Kidney epithelial cell (primary cell): ENCODE results near the gene STAG1. TPM values are rescaled to one million over a fixed set of nuclear protein-coding genes. Genes with fewer than 3 reads are reported as not detected.

Experiments
- DNase-seq: peaks from one replicate; pipeline ENCODE4 v3.0.0-alpha.2; 2010; ENCODE audit warnings: low read depth
- H3K27me3 ChIP-seq: 2 replicates; pipeline ENCODE4 v1.6.0; 2011; ENCODE audit warnings: low read length; ENCODE audit not compliant: control insufficient read depth, insufficient read depth
- H3K36me3 ChIP-seq: 2 replicates; pipeline ENCODE4 v1.5.1; 2011; ENCODE audit warnings: low read length; ENCODE audit not compliant: control insufficient read depth, insufficient read depth
- H3K4me3 ChIP-seq: 2 replicates; pipeline ENCODE4 v1.5.1; 2011; ENCODE audit warnings: low read depth, mild to moderate bottlenecking, control low read depth, low read length
- CTCF ChIP-seq: IDR thresholded peaks from 2 replicates; pipeline ENCODE4 v1.5.1; 2011; ENCODE audit warnings: mild to moderate bottlenecking, moderate library complexity, low read length, control low read depth, inconsistent platforms; ENCODE audit not compliant: insufficient read depth, poor library complexity, severe bottlenecking
- total RNA-seq: library from RNA; depleted of rRNA; stranded (reverse); fragments of >200 nt; gene quantifications from 2 replicates; pipeline ENCODE4 v1.2.3, GENCODE V29; 2015

The STAG1 gene
- total RNA-seq, 1 donor from 2014 or later, result 20.7 TPM

- no peaks in the 10 kb centered on the region for H3K27me3 ChIP-seq
- TF ChIP-seq CTCF, result no peak
- no peak overlapping the region for H3K4me3 ChIP-seq
- H3K36me3 ChIP-seq, result no peaks in the 10 kb centered on the region
- DNase-seq, result no peak
Measured at GRCh38 chr3:136547293-136547692, 204.9 kb downstream of the STAG1 start.

- Histone ChIP-seq H3K4me3 (no peak overlapping the region), H3K27me3 (no peaks in the 10 kb centered on the region), H3K36me3 (no peaks in the 10 kb centered on the region)
- peak; percentile 12 for TF ChIP-seq CTCF
- no peak for DNase-seq
Measured at GRCh38 chr3:136546720-136547119, 205.5 kb downstream of the STAG1 start.

- no peak for DNase-seq
- peak; percentile 29 for TF ChIP-seq CTCF
Measured at GRCh38 chr3:136545664-136546268, 206.4 kb downstream of the STAG1 start.

GRCh38 chr3:136544532-136544931, 207.6 kb downstream of the STAG1 start:
- no peak for DNase-seq
- Histone ChIP-seq H3K4me3 (no peak overlapping the region), H3K27me3 (no peaks in the 10 kb centered on the region), H3K36me3 (no peaks in the 10 kb centered on the region)
- no peak for TF ChIP-seq CTCF

More at GRCh38 chr3:136545664-136546268, 206.4 kb downstream of the STAG1 start:
- H3K27me3 ChIP-seq, result no peaks in the 10 kb centered on the region
- H3K36me3 ChIP-seq, result no peaks in the 10 kb centered on the region
- no peak overlapping the region for H3K4me3 ChIP-seq

- no peak for TF ChIP-seq CTCF
Measured at GRCh38 chr3:136543385-136543784, 208.8 kb downstream of the STAG1 start.

GRCh38 chr3:136535906-136536305, 216.3 kb downstream of the STAG1 start:
- Histone ChIP-seq H3K27me3 (no peaks in the 10 kb centered on the region), H3K4me3 (no peak overlapping the region), H3K36me3 (no peaks in the 10 kb centered on the region)
- DNase-seq, result no peak
- TF ChIP-seq CTCF, result no peak

More at GRCh38 chr3:136543385-136543784, 208.8 kb downstream of the STAG1 start:
- no peak overlapping the region for H3K4me3 ChIP-seq
- H3K27me3 ChIP-seq, result no peaks in the 10 kb centered on the region
- no peak for DNase-seq
- H3K36me3 ChIP-seq, result no peaks in the 10 kb centered on the region
